ENCODE measurements around the gene NTSR2. TPM values are rescaled to one million over a fixed set of nuclear protein-coding genes. Genes with fewer than 3 reads are reported as not detected.

Gene NTSR2
- total and polyA plus RNA-seq, 2 of the 8 experiments (the other 6 are each of a cell fraction or from before 2014, with no cell fraction given) = 0.05 TPM; not detected in 1

- TF ChIP-seq MAX (IDR thresholded peaks at IDR 0.05) (no peak), RAD21 (IDR thresholded peaks at IDR 0.05 in 1 of 2, conservative IDR thresholded peaks at IDR 0.05 in 1 of 2; ENCODE audit: low read depth in 2 of 2, low read length in 2 of 2) (no peak)
Measured at GRCh38 chr2:11663427-11663826, 6.6 kb downstream of the NTSR2 start (continued).
